Activated CD4-positive, alpha-beta T cell treated with anti-CD3 and anti-CD28 coated beads, Interleukin-2, amount 10 ng/mL, durations not matched to agents 7 days and 5 days (primary cell): ENCODE measurements around the gene LMX1B. TPM values are rescaled to one million over a fixed set of nuclear protein-coding genes. Genes with fewer than 3 reads are reported as not detected.

ENCODE experiments used
- CTCF ChIA-PET: fragments of 350-600 bp; sonication (Branson Sonifier 250); formaldehyde crosslinking; loops from one replicate; lab custom pipeline; 2021; ENCODE audit warnings: antibody characterized with exemption; lab: Charles Lee
- POLR2A ChIA-PET: fragments of 350-600 bp; sonication (Branson Sonifier 250); formaldehyde crosslinking; loops from one replicate; lab custom pipeline; 2021; ENCODE audit warnings: antibody characterized with exemption; lab: Charles Lee
- DNase-seq: peaks from one replicate; pipeline ENCODE4 v3.0.0-alpha.2; 2020
- H3K27ac Mint-ChIP-seq: one replicate; pipeline ENCODE4 v1.8.0; 2021; ENCODE audit warnings: mild to moderate bottlenecking, moderate library complexity, mixed read lengths
- H3K27me3 Mint-ChIP-seq: one replicate; pipeline ENCODE4 v1.8.0; 2021; ENCODE audit warnings: mixed read lengths
- H3K36me3 Mint-ChIP-seq: one replicate; pipeline ENCODE4 v1.8.0; 2021; ENCODE audit warnings: low read depth, mixed read lengths
- H3K4me1 Mint-ChIP-seq: one replicate; pipeline ENCODE4 v1.8.0; 2021; ENCODE audit warnings: mixed read lengths
- H3K4me3 Mint-ChIP-seq: one replicate; pipeline ENCODE4 v1.8.0; 2021; ENCODE audit warnings: mild to moderate bottlenecking, moderate library complexity, mixed read lengths
- H3K9me3 Mint-ChIP-seq: one replicate; pipeline ENCODE4 v1.8.0; 2021; ENCODE audit warnings: mixed read lengths
- total RNA-seq, 2 experiments: library from RNA; stranded (reverse); gene quantifications; one replicate each; pipeline ENCODE4 v1.2.3, GENCODE V29; 2021

Gene LMX1B
- total RNA-seq, 2 experiments from 2014 or later, result not detected

- DNase-seq, result no peak
- Mint-ChIP-seq H3K27me3 (peaks cover 24% of the 10 kb centered on the region), H3K4me1 (peaks cover 4% of the 10 kb centered on the region), H3K27ac (no peak overlapping the region), H3K9me3 (peaks cover 22% of the 10 kb centered on the region), H3K4me3 (no peak overlapping the region), H3K36me3 (peaks cover 8% of the 10 kb centered on the region)
- CTCF ChIA-PET, result no interaction called here
- POLR2A ChIA-PET, result no interaction called here
Observed at GRCh38 chr9:126738553-126738952, 124.8 kb downstream of the LMX1B start.

- Mint-ChIP-seq H3K27me3 (peaks cover 6% of the 10 kb centered on the region), H3K9me3 (no peaks in the 10 kb centered on the region), H3K36me3 (no peaks in the 10 kb centered on the region), H3K4me3 (no peak overlapping the region), H3K4me1 (peaks cover 30% of the 10 kb centered on the region), H3K27ac (no peak overlapping the region)
- DNase-seq, result no peak
- CTCF ChIA-PET, result interaction anchor here (0.6 to 1.1 kb wide), 4 partner anchors 10 to 41 kb away, joined by 3 to 4 read pairs (median 3); no protein-coding TSS in a partner anchor
- POLR2A ChIA-PET, result no interaction called here
Observed at GRCh38 chr9:126743041-126743440, 129.3 kb downstream of the LMX1B start.

- CTCF ChIA-PET, result no interaction called here
- H3K9me3 Mint-ChIP-seq, result no peaks in the 10 kb centered on the region
- peaks cover 40% of the 10 kb centered on the region for H3K4me1 Mint-ChIP-seq
- POLR2A ChIA-PET, result no interaction called here
- H3K27ac Mint-ChIP-seq, result peak overlapping the region; percentile 72
- no peaks in the 10 kb centered on the region for H3K36me3 Mint-ChIP-seq
- H3K27me3 Mint-ChIP-seq, result peaks cover 6% of the 10 kb centered on the region
- H3K4me3 Mint-ChIP-seq, result no peak overlapping the region
- no peak for DNase-seq
Observed at GRCh38 chr9:126745574-126746411, 132.1 kb downstream of the LMX1B start.

Other genes starting within 250 kb of the LMX1B start
- 10 to 100 TPM; 17.0 to 21.0 TPM for gene ZBTB43, start 191.1 kb downstream of the LMX1B start, total RNA-seq
- 1 to 10 TPM; 8.3 to 8.7 TPM for gene ZBTB34, start 246.7 kb downstream of the LMX1B start, total RNA-seq